Activated naive CD8-positive, alpha-beta T cell (primary cell): ENCODE data around the gene LY6G6C.

Source experiments
- H3K27ac Mint-ChIP-seq: one replicate; pipeline ENCODE4 v1.8.0; 2021; ENCODE audit warnings: mixed read lengths
- H3K27me3 Mint-ChIP-seq: one replicate; pipeline ENCODE4 v1.8.0; 2021; ENCODE audit warnings: mixed read lengths
- H3K36me3 Mint-ChIP-seq: one replicate; pipeline ENCODE4 v1.8.0; 2021; ENCODE audit warnings: mixed read lengths
- H3K4me1 Mint-ChIP-seq: one replicate; pipeline ENCODE4 v1.8.0; 2021; ENCODE audit warnings: low read depth, mixed read lengths
- H3K4me3 Mint-ChIP-seq: one replicate; pipeline ENCODE4 v1.8.0; 2021; ENCODE audit warnings: mild to moderate bottlenecking, mixed read lengths
- H3K9me3 Mint-ChIP-seq: one replicate; pipeline ENCODE4 v1.8.0; 2021; ENCODE audit warnings: low read depth, mixed read lengths

The LY6G6C gene

DNA sequence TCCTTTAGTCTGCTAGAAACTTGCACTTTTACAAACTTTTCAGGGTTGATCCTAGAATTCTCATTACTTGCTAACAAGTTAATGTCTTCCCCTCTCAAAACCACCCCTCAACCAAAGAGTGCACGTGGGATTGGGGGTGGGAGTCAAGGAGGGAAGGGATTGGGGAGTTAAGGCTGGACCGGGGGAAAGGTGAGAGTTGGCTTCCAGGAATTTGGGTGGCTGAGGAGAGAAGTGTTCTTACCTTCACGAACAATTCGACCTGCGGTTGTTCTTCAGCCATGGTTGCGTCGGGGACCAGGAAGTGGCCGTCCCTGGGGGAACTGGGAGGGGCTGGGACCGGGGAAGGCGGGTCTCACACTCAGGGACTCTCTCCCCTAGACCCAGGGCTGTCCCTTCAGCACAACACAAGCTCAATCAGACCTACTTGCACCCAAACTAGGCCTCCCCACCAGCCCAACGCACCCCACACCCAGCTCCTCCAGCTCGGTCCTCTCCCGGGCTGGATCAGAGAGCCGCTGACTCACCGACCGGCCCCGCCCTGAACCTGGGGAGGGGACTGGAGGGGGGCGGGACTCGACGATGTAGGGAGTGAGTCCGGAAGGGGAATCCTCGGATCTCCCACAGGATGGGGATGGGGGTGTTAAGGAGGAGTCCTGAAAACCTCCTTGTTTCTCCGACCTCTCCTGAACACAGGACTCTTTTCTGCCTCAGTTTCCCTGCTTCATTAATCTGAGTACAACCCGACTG lies 14.6 kb upstream of the LY6G6C start, which contains the start of gene CLIC1:
Gene CLIC1 (minus strand): TSS at position 510 of the 747 bp plus-strand sequence. CDS start 230 bp downstream, at position 280.
- Mint-ChIP-seq H3K9me3 (no peaks in the 10 kb centered on the region), H3K36me3 (no peaks in the 10 kb centered on the region), H3K4me1 (peaks cover 61% of the 10 kb centered on the region), H3K4me3 (peak within 1 kb of the TSS; percentile 99), H3K27me3 (no peaks in the 10 kb centered on the region), H3K27ac (peak within 1 kb of the TSS; percentile 88)

DNA sequence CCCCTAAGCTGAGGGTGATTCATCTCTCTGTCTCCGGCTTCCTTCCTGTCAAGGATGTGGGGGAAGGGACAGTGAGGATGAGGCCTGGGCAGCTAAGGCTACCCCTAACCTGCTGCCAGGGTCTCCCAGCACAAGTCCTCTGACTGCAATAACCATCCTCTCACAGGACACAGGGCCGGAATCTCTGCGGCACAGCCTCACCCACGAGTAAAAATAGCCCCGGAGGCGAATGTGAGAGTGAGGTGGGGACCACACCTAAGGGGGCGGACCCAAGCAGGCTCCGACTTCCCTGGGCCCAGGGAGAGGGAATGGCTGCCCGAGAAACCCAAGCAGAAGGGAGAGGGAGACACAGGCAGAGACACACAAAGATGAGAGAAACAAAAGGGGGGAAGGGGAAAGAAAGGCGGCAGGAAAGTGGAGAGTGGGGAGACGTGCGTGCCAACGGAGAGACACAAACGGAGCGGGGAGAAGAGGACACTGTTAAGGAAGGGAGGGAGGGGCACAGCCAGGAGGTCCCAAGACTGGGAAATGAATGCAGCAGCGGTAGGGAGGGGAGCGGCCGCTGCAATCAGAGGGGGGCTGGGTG lies 13.4 kb upstream of the LY6G6C start:
- Mint-ChIP-seq H3K27me3 (no peaks in the 10 kb centered on the region), H3K36me3 (no peaks in the 10 kb centered on the region), H3K27ac (peak overlapping the region; percentile 88)

DNA sequence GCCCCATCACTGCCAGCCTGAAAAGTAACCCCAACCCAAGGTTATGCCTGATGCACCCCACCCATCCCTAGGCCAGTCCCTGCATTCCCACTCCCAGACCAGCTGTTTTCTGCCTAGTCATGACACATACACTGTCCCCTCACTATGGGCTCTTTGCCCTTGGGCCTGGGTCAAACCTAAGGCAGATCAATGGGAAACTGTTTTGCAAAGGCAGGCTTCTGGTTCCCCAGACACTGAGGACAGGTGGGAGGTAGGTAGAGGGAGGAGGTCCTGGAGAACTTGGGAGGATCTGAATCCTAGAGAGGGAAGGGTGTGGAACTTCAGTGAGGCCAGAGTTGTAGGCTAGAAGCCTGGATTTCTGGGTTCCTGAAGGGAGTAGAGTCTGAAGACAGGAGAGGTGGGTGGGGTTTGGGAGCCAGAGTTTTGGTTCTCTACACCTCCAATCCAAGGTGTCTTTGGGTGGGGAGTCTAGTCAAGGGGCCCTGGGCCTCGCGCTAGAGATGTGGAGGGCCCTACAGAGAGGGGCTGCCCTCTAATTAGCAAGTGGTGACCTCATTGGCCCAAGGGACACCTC lies 12.8 kb upstream of the LY6G6C start:
- Mint-ChIP-seq H3K9me3 (no peaks in the 10 kb centered on the region), H3K27me3 (no peaks in the 10 kb centered on the region), H3K4me3 (peak overlapping the region; percentile 99), H3K4me1 (peaks cover 57% of the 10 kb centered on the region), H3K27ac (peak overlapping the region; percentile 88), H3K36me3 (no peaks in the 10 kb centered on the region)

More for the DNA sequence above, 13.4 kb upstream of the LY6G6C start:
- Mint-ChIP-seq H3K9me3 (no peaks in the 10 kb centered on the region), H3K4me1 (peaks cover 61% of the 10 kb centered on the region), H3K4me3 (peak overlapping the region; percentile 99)

DNA sequence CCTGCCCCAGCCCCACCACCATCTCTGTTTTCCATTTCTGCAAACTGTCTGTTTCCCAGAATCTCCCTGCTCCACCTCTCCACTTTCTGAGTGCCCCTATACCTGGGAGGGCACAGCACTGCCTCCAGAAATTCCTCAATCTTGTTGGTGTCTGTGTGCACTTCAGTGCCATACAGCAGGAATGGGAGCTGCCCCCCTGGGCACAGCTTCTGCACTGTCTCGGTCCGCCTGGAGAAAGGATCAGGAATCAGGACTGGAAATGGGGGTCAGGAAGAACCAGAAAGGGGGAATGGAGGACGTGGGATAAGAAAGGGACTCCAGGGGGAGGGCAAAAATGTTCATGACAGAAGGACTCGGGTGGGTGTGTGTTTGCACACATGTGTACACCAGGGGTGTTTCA lies 12.2 kb upstream of the LY6G6C start:
- H3K4me3 Mint-ChIP-seq = peak overlapping the region; percentile 99
- no peaks in the 10 kb centered on the region for H3K27me3 Mint-ChIP-seq
- H3K9me3 Mint-ChIP-seq = no peaks in the 10 kb centered on the region
- peaks cover 54% of the 10 kb centered on the region for H3K4me1 Mint-ChIP-seq
- peak overlapping the region; percentile 22 for H3K27ac Mint-ChIP-seq
- H3K36me3 Mint-ChIP-seq = no peaks in the 10 kb centered on the region

DNA sequence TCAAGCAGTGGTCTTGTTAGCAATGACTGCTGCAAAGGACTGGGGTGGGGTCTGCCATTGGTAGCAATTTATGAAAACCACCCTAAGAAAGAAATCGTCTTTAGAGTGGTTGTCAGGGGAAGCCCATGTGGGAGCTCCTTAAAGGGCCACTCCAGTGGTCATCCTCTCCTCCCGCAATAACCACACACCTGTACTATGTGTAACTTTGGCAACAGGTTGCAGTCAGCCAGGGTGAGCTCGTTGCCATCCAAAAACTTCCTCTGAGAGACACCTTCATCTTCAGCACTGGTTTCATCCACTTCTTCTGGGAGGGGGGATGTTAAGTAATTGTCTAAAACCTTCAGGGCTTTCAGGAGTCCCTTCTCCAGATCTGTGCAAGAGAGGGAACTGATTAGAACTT lies 10.5 kb upstream of the LY6G6C start:
- Mint-ChIP-seq H3K36me3 (no peaks in the 10 kb centered on the region), H3K9me3 (no peaks in the 10 kb centered on the region), H3K27me3 (no peaks in the 10 kb centered on the region), H3K4me1 (peaks cover 47% of the 10 kb centered on the region), H3K4me3 (no peak overlapping the region), H3K27ac (no peak overlapping the region)

DNA sequence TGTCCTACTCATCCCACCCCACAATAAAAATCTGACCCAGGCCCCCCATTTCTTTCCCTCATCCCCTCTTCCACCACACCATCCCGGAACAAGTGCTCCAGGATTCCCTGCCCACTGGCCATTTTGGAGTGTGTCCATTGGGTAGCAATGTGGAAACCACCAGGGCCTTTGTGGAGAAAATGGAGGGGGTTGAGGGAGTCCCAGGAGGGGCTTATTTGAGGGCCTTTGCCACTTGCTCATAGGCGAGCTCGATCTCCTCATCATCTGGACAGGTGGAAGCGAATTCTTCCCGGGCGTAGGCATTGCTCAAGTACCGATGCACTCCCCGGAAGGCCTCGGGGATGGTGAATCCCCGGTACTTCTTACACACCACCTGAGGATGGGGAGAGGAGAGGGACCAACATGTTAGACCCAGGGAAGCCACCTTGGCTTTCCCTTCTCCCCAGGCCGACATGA lies 9.1 kb upstream of the LY6G6C start:
- Mint-ChIP-seq H3K27ac (peak overlapping the region; percentile 5), H3K9me3 (no peaks in the 10 kb centered on the region), H3K4me3 (peak overlapping the region; percentile 96), H3K36me3 (peaks cover 4% of the 10 kb centered on the region), H3K4me1 (peaks cover 53% of the 10 kb centered on the region), H3K27me3 (no peaks in the 10 kb centered on the region)

DNA sequence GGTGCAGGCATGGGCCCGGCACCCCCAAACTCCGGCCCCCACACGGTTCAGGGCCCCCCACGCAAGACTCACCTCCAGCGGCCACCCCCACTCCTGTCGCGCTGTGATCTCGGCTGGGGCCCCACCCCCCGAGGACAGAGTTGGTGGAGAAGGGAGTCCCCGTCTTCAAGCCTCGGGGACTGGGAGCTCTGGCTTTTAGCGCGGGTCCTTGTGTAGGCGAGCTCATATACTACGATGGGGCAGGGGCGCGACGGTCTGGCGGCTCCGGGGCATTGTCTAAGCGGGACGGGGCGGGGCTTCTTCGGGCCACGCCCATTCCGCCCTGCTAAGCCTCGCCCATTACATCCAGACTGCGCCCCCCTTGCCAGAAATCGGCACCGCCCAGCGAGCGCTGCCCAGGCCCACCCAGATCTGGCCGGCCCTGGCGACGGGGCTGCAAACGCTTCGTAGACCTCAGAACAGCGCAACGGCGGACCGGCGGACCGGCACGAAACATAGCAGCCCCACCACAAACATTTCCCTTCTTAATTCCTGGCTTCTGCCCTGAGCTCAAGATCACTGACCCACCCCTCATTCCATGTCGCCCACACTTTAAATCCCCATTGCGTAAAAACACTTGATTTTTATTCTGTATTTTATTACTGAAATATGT lies 8.6 kb upstream of the LY6G6C start:
- peak overlapping the region; percentile 96 for H3K4me3 Mint-ChIP-seq
- peaks cover 4% of the 10 kb centered on the region for H3K36me3 Mint-ChIP-seq
- no peaks in the 10 kb centered on the region for H3K27me3 Mint-ChIP-seq
- H3K4me1 Mint-ChIP-seq = peaks cover 51% of the 10 kb centered on the region
- no peaks in the 10 kb centered on the region for H3K9me3 Mint-ChIP-seq
- H3K27ac Mint-ChIP-seq = peak overlapping the region; percentile 5

DNA sequence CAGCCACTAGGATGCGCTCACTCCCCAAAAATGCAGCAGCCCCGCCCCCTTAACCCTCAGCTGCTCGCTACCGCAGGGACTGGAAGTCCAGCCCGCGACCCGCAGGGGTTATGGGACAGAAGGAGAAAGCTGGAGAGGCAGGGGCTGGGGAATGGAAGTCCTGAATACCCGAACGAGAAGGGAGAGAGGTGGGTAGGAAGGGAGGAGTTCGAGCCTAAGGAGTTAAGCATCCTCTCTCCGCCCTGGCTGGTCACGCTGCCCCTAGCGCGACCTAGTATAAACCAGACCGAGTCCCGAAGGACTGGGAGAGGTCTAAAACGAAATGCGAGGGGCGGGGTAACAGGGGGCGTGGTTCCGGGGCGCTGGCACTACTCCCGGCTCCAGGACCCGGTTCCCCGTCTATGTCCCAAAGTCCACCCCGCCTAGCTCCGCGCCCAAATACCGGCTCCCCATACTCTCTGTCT lies 8.0 kb upstream of the LY6G6C start:
- Mint-ChIP-seq H3K4me1 (peaks cover 50% of the 10 kb centered on the region), H3K36me3 (peaks cover 4% of the 10 kb centered on the region), H3K9me3 (no peaks in the 10 kb centered on the region), H3K4me3 (peak overlapping the region; percentile 96), H3K27ac (peak overlapping the region; percentile 68), H3K27me3 (no peaks in the 10 kb centered on the region)

DNA sequence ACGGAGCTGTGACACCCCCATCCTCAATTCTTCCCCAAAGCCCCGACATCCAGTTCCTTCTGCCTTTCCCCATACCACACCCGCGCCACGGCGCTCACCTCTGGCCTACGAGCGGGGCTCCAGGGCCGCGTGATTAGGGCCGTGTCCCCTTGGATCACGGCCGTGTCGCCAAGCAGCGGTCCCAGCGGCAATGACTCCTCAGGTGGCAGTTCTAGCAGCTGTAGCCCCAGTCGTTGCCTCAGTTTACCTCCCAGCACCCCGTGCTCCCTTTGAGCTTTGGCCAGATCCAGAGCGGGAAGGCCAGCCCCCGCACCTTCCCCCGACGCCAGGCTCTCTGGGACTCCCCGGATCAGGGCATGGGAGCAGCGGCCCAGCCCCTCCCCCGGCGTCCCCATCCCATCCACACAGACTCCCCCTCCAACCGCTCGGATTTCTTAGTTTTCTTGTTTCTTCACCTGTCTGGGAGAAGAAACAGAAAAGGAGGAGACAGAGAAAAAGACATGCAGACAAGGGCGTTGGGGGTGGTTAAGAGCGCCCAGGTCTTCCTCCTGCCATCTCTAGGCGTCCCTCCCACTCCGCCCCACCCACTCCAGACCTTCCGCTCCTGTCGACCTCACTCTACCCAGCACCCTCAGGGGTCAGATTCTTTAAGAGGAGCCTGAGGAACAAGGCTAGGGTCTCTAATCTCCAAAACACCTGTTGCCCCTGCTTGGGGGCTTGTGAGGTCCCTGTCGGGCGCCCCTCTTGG lies 7.4 kb upstream of the LY6G6C start, which contains the start of gene DDAH2:
Gene DDAH2 (minus strand): TSS at position 533 of the 748 bp plus-strand sequence. CDS start 138 bp downstream, at position 395.
- peaks cover 4% of the 10 kb centered on the region for H3K36me3 Mint-ChIP-seq
- peak within 1 kb of the TSS; percentile 96 for H3K4me3 Mint-ChIP-seq
- H3K27ac Mint-ChIP-seq = peak within 1 kb of the TSS; percentile 68
- no peaks in the 10 kb centered on the region for H3K9me3 Mint-ChIP-seq
- peaks cover 49% of the 10 kb centered on the region for H3K4me1 Mint-ChIP-seq
- no peaks in the 10 kb centered on the region for H3K27me3 Mint-ChIP-seq

DNA sequence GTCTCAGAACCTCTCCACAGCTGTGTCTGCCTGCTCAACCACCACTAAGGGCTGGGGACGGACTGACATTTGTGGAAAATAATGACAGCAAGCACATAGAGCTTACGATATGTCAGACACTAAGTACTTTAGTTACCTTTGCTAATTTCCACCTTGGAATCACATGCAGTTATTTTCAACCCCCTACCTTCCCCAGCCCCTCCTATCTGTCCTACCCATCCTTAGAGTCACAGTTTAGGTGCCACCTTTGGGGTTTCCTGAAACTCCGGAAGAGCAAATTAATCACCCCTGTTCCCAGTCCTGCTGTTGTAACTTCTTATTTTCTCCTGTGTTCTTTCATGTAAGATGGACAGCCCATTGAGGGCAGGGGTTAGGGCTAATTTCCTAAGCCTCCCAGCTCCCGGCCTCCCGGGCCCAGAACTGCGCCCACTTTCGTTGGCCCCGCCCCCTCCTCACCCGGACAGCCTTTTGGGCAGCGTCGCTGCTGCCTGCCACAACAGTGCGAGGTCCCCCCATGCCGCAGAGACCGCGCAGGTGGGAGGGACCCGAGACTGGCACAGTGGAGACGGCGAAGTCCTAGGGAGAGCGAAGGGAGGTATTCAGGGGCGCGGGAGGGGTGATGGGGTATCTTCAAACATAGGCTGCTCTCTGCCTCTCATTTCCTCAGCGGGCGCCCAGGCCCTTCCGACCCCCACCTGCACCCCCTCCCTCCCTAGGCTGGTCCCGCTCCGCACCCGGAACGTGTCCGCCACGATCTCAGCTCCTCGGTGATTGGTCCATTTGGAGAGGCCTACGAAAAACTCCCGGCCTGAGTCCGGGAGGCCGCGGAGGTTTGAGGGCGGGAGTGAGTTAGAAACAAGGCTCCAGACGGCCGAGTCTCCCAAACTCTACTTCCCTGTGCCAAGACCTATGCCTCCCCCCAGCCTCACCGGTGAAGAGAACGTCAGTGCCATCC lies 6.4 kb upstream of the LY6G6C start:
- H3K36me3 Mint-ChIP-seq = peaks cover 4% of the 10 kb centered on the region
- no peak overlapping the region for H3K27ac Mint-ChIP-seq
- peaks cover 45% of the 10 kb centered on the region for H3K4me1 Mint-ChIP-seq

DNA sequence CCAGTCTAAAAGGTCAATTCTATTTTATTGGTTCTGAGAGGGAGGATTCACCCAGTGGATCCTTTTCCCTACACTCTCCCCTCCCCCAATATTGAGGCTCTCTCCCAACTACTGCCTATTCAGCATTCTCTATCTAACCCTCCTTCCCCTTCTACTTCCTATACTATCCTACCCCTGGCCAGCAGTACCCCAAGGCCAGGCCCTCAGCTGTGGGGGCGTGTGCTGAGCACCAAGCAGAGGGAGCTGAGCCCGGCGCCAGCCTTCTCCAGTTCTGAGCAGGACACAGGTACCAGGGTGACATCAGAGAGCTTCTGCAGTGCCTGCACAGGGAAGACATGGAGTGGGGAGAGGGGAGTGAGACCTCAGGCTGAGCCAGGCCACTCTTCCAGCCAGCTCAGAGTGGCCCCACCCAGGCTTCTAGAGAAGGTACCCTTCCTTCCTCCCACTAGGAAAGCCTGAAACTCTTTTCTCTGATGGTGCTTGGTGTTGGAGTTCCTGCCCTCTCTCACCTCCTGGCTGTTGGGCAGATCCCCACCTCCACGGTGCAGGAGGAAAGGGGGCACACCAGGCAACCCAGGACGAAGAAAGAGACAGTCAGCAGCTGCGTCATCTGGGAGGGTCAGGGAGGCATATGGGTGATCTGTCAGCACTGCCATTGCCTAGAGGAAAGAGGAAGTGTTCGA lies 5.6 kb upstream of the LY6G6C start:
- H3K9me3 Mint-ChIP-seq = no peaks in the 10 kb centered on the region
- H3K4me1 Mint-ChIP-seq = peaks cover 45% of the 10 kb centered on the region
- peaks cover 4% of the 10 kb centered on the region for H3K36me3 Mint-ChIP-seq
- H3K4me3 Mint-ChIP-seq = peak overlapping the region; percentile 63
- H3K27ac Mint-ChIP-seq = peak overlapping the region; percentile 54
- no peaks in the 10 kb centered on the region for H3K27me3 Mint-ChIP-seq

More for the DNA sequence above, 6.4 kb upstream of the LY6G6C start:
- Mint-ChIP-seq H3K4me3 (peak overlapping the region; percentile 63), H3K9me3 (no peaks in the 10 kb centered on the region), H3K27me3 (no peaks in the 10 kb centered on the region)

DNA sequence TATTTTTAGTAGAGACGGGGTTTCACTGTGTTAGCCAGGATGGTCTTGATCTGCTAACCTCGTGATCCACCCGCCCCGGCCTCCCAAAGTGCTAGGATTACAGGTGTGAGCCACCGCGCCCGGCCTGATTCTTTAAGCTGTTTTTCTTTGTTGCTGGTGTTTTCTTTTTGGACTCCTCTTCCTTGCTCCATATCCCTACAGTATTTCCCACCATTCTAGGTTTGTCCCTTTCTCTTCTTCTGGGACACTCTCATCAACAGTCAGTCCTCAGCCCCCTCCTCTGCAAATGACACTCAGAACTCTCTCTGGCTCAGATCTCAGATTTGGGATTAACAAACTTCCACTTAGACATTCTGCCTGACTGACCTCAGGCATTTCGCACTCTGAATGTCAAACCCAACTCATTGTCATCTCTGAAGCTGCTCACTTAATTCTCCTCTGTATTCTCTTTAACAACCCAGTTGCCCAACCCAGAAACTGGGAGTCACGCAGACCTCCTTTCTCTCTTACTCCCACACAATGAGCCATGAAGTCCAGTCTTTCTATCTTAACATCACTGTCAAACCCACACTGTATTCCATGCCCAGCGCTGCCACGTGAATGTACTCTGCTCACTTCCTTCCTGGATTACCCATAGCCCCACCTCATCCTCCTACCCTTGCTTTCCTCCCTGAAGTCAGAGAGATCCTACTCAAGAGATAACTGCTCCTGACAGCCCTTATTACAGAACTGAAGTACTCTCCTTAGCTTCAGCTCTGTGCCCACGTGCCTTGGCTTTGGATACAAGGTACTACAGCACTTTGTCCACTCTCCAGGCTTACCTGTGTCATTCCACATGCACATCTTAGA lies 4.2 kb upstream of the LY6G6C start:
- no peaks in the 10 kb centered on the region for H3K27me3 Mint-ChIP-seq
- peaks cover 4% of the 10 kb centered on the region for H3K36me3 Mint-ChIP-seq
- H3K4me1 Mint-ChIP-seq = peaks cover 44% of the 10 kb centered on the region
- H3K9me3 Mint-ChIP-seq = no peaks in the 10 kb centered on the region
- no peak overlapping the region for H3K4me3 Mint-ChIP-seq
- H3K27ac Mint-ChIP-seq = no peak overlapping the region
